DOHH2 (cell line): ENCODE data around the gene CFAP74.

ENCODE experiments used
- EZH2phosphoT487 ChIP-seq: fragments of 200-600 bp; sonication (generic); IDR thresholded peaks from 2 replicates; pipeline ENCODE4 v1.6.1; 2017; ENCODE audit warnings: borderline replicate concordance, mild to moderate bottlenecking, antibody characterized with exemption, low read length, moderate library complexity, mixed read lengths
- TF ChIP-seq, protein P1 (sequence below): fragments of 200-600 bp; sonication (generic); IDR thresholded peaks from one replicate; pipeline ENCODE4 v1.5.1; 2014; ENCODE audit warnings: antibody characterized with exemption, mild to moderate bottlenecking, low read depth, low read length; ENCODE audit not compliant: poor library complexity, severe bottlenecking

GRCh38 chr1:1881727-1882126 lies 121.9 kb downstream of the CFAP74 start:
- TF ChIP-seq, protein P1, sequence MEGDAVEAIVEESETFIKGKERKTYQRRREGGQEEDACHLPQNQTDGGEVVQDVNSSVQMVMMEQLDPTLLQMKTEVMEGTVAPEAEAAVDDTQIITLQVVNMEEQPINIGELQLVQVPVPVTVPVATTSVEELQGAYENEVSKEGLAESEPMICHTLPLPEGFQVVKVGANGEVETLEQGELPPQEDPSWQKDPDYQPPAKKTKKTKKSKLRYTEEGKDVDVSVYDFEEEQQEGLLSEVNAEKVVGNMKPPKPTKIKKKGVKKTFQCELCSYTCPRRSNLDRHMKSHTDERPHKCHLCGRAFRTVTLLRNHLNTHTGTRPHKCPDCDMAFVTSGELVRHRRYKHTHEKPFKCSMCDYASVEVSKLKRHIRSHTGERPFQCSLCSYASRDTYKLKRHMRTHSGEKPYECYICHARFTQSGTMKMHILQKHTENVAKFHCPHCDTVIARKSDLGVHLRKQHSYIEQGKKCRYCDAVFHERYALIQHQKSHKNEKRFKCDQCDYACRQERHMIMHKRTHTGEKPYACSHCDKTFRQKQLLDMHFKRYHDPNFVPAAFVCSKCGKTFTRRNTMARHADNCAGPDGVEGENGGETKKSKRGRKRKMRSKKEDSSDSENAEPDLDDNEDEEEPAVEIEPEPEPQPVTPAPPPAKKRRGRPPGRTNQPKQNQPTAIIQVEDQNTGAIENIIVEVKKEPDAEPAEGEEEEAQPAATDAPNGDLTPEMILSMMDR, result no peak
- no peak for TF ChIP-seq EZH2phosphoT487
